Measurements from ENCODE around the gene WFDC5. TPM values are rescaled to one million over a fixed set of nuclear protein-coding genes. Genes with fewer than 3 reads are reported as not detected.

WFDC5 gene
- total and polyA plus RNA-seq, 9 of the 15 experiments (the other 6 are each of a cell fraction or from before 2014, with no cell fraction given), result not detected

GRCh38 chr20:45105317-45105716 lies 9.7 kb downstream of the WFDC5 start (continued):
- TF ChIP-seq ARID4B (CRISPR knock-in tag; IDR thresholded peaks at IDR 0.05) (no peak), SAFB2 (IDR thresholded peaks at IDR 0.05; ENCODE audit: borderline replicate concordance, low read depth, low read length, severe bottlenecking) (no peak), XRCC4 (IDR thresholded peaks at IDR 0.05; ENCODE audit: extremely low read depth, insufficient read depth, insufficient read length) (no peak), CBFA2T2 (conservative IDR thresholded peaks at IDR 0.05) (peak; percentile 73), SIN3B (IDR thresholded peaks at IDR 0.05; ENCODE audit: low read depth) (no peak), SAFB (IDR thresholded peaks at IDR 0.05; ENCODE audit: borderline replicate concordance, low read depth, low read length) (no peak), ZNF134 (CRISPR knock-in tag; conservative IDR thresholded peaks at IDR 0.05) (no peak), USF1 (CRISPR knock-in tag; IDR thresholded peaks at IDR 0.05) (peak; percentile 49; the same call in 1 of the 2 replicates), NONO (IDR thresholded peaks at IDR 0.05; ENCODE audit: low read depth in 2 of 2, low read length in 1 of 2) (no peak), TOE1 (IDR thresholded peaks at IDR 0.05; ENCODE audit: borderline replicate concordance) (peak; percentile 94), TOE1 (CRISPR knock-in tag; IDR thresholded peaks at IDR 0.05; ENCODE audit: borderline replicate concordance, low read depth) (no peak), TFE3 (CRISPR knock-in tag; IDR thresholded peaks at IDR 0.05) (peak; percentile 94), SIN3A (IDR thresholded peaks at IDR 0.05; ENCODE audit: borderline replicate concordance in 2 of 2, control insufficient read depth in 1 of 2, low read depth in 2 of 2, low read length in 2 of 2) (no peak)
- TF ChIP-seq, protein P1, sequence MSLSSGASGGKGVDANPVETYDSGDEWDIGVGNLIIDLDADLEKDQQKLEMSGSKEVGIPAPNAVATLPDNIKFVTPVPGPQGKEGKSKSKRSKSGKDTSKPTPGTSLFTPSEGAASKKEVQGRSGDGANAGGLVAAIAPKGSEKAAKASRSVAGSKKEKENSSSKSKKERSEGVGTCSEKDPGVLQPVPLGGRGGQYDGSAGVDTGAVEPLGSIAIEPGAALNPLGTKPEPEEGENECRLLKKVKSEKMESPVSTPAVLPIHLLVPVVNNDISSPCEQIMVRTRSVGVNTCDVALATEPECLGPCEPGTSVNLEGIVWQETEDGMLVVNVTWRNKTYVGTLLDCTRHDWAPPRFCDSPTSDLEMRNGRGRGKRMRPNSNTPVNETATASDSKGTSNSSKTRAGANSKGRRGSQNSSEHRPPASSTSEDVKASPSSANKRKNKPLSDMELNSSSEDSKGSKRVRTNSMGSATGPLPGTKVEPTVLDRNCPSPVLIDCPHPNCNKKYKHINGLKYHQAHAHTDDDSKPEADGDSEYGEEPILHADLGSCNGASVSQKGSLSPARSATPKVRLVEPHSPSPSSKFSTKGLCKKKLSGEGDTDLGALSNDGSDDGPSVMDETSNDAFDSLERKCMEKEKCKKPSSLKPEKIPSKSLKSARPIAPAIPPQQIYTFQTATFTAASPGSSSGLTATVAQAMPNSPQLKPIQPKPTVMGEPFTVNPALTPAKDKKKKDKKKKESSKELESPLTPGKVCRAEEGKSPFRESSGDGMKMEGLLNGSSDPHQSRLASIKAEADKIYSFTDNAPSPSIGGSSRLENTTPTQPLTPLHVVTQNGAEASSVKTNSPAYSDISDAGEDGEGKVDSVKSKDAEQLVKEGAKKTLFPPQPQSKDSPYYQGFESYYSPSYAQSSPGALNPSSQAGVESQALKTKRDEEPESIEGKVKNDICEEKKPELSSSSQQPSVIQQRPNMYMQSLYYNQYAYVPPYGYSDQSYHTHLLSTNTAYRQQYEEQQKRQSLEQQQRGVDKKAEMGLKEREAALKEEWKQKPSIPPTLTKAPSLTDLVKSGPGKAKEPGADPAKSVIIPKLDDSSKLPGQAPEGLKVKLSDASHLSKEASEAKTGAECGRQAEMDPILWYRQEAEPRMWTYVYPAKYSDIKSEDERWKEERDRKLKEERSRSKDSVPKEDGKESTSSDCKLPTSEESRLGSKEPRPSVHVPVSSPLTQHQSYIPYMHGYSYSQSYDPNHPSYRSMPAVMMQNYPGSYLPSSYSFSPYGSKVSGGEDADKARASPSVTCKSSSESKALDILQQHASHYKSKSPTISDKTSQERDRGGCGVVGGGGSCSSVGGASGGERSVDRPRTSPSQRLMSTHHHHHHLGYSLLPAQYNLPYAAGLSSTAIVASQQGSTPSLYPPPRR (CRISPR knock-in tag; IDR thresholded peaks at IDR 0.05; ENCODE audit: borderline replicate concordance), result no peak
- TF ChIP-seq, protein P2, sequence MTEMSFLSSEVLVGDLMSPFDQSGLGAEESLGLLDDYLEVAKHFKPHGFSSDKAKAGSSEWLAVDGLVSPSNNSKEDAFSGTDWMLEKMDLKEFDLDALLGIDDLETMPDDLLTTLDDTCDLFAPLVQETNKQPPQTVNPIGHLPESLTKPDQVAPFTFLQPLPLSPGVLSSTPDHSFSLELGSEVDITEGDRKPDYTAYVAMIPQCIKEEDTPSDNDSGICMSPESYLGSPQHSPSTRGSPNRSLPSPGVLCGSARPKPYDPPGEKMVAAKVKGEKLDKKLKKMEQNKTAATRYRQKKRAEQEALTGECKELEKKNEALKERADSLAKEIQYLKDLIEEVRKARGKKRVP (CRISPR knock-in tag; IDR thresholded peaks at IDR 0.05), result no peak

Data from K562 (cell line).